Stimulated activated effector memory CD8-positive, alpha-beta T cell treated with anti-CD3 and anti-CD28 coated beads, Interleukin-12 subunit alpha, Interleukin-12 subunit beta, amount 100 ng/mL, for 72 hours (primary cell): ENCODE results near the gene ARL10.

ENCODE experiments used
- ATAC-seq: fragments of 150-1000 bp; cut with Tn5 transposase; 2 replicates; pipeline ENCODE4 v1.10.0; 2021
- DNase-seq, 2 donors: peaks; one replicate each; pipeline ENCODE4 v3.0.0; 2021 to 2022; ENCODE audit warnings: low spot score in 2 of 2
- H3K27ac Mint-ChIP-seq: one replicate; pipeline ENCODE4 v1.8.0; 2022; ENCODE audit warnings: mild to moderate bottlenecking, mixed read lengths
- H3K36me3 Mint-ChIP-seq: one replicate; pipeline ENCODE4 v1.8.0; 2022; ENCODE audit warnings: mild to moderate bottlenecking, mixed read lengths
- H3K4me1 Mint-ChIP-seq: one replicate; pipeline ENCODE4 v1.8.0; 2022; ENCODE audit warnings: mixed read lengths
- H3K4me3 Mint-ChIP-seq: one replicate; pipeline ENCODE4 v1.8.0; 2022; ENCODE audit warnings: mild to moderate bottlenecking, mixed read lengths
- H3K9me3 Mint-ChIP-seq: one replicate; pipeline ENCODE4 v1.8.0; 2022; ENCODE audit warnings: mixed read lengths

Gene ARL10, protein sequence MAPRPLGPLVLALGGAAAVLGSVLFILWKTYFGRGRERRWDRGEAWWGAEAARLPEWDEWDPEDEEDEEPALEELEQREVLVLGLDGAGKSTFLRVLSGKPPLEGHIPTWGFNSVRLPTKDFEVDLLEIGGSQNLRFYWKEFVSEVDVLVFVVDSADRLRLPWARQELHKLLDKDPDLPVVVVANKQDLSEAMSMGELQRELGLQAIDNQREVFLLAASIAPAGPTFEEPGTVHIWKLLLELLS

DNA sequence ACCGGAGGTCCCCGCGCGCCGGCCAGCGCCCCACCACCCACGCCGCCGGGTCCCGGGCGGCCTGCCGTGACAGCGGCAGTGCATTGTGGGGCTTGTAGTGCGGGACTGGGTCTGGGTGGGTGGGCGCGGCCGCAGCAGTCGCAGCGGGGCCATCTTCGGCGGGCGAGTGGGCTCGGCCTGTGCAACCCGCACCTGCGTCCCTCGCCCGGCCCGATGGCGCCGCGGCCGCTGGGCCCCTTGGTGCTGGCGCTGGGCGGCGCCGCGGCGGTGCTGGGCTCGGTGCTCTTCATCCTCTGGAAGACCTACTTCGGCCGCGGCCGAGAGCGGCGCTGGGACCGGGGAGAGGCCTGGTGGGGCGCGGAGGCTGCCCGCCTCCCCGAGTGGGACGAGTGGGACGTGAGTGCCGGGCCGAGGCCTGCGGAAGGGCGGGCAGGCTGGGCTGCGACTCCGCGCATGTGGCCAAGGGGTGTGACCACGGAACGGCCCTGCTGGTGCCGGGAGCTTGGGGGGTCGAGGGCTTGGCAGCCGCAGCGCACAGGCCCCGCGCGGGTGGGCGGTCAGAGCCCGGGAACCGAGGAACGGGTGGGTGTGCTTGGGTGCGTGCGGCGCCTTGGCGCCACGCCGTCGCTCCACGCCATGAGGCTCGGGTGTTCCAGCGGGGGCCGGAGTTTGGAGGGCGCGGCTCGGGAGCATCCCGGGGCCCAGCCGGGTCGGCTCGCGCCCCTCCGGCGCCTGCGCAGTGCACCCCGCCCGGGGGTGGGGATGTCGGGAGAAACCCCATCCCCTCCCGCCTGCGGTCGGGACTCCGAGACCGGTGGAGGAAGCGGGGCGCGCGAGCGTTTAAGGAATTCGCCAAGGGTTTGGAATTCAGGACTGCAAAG, at the start of gene ARL10:
Gene ARL10 (plus strand): TSS at position 137 of the 881 bp plus-strand sequence. CDS start 77 bp downstream, at position 214.
- peak within 1 kb of the TSS; percentile 71 for H3K4me3 Mint-ChIP-seq
- H3K27ac Mint-ChIP-seq, result peak within 1 kb of the TSS; percentile 58
- DNase-seq (peak; percentile 53 to 75), ATAC-seq (peak; percentile 57)
- peaks cover 35% of the 10 kb centered on the region for H3K4me1 Mint-ChIP-seq
- peaks cover 41% of the 10 kb centered on the region for H3K36me3 Mint-ChIP-seq
- no peaks in the 10 kb centered on the region for H3K9me3 Mint-ChIP-seq

DNA sequence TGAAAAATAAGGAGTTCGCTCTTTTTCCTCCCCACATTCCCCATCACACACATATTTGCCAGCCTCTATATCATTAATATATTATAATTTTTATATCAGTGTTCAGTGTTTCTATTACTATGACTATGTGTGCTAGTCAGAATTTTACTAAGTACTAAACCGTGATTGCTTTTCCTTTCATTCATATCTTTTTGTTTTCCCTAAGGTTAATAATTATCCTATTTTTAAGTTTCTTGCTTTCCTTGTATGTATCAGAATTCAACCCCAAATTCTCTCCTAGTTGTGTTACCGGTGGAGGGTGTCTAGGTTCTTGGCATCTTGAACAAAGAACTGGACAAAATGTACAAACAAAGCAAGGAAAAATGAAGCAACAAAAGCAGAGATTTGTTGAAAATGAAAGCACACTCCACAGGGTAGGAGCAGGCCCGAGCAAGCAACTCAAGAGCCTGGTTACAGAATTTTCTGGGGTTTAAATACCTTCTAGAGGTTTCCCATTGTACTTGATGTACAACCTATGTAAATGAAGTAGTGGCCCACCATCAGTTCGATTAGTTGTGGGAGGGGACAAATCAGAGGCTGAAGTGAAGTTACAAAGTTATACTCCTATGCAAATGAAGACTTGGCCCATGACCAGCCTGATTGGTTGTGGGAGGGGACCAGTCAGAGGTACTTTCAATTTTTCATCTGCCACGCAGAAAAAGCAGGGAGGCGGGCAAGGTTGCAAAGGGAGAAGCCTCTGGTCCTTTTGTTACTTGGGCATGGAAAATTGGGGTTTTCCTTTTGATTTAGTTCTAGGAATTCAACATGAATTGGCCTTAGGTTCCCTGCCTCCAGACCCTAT, 47.5 kb upstream of the ARL10 start:
- Mint-ChIP-seq H3K9me3 (no peaks in the 10 kb centered on the region), H3K4me3 (no peak overlapping the region), H3K27ac (no peak overlapping the region), H3K4me1 (no peaks in the 10 kb centered on the region), H3K36me3 (peaks cover 30% of the 10 kb centered on the region)
- ATAC-seq (no peak), DNase-seq (no peak)

- H3K4me1 Mint-ChIP-seq, result no peaks in the 10 kb centered on the region
- DNase-seq, result no peak
- H3K27ac Mint-ChIP-seq, result no peak overlapping the region
- H3K36me3 Mint-ChIP-seq, result peaks cover 40% of the 10 kb centered on the region
- no peaks in the 10 kb centered on the region for H3K9me3 Mint-ChIP-seq
- no peak overlapping the region for H3K4me3 Mint-ChIP-seq
- ATAC-seq, result no peak
These were observed 45.3 kb upstream of the ARL10 start for GRCh38 chr5:176319827-176320554.

DNA sequence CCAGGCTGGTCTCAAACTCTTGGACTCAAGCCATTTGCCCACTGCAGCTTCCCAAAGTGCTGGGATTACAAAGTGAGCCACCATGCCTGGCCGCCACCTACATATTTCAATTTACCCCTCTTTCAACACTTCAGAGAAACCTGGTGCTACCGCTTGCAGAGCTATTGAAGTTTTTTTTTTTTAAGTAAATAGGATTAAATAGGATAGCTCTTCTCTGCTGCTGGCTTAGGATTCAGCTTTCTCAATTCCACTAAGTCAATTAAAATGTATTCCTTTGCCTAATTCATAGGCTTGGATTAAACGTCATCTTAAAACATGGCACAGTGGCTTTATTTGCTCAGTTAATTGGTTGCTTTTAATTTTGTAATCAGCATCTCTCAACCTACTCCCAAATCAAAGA, 44.7 kb upstream of the ARL10 start:
- Mint-ChIP-seq H3K9me3 (no peaks in the 10 kb centered on the region), H3K27ac (no peak overlapping the region), H3K36me3 (peaks cover 44% of the 10 kb centered on the region), H3K4me3 (no peak overlapping the region), H3K4me1 (no peaks in the 10 kb centered on the region)
- no peak for DNase-seq
- no peak for ATAC-seq

DNA sequence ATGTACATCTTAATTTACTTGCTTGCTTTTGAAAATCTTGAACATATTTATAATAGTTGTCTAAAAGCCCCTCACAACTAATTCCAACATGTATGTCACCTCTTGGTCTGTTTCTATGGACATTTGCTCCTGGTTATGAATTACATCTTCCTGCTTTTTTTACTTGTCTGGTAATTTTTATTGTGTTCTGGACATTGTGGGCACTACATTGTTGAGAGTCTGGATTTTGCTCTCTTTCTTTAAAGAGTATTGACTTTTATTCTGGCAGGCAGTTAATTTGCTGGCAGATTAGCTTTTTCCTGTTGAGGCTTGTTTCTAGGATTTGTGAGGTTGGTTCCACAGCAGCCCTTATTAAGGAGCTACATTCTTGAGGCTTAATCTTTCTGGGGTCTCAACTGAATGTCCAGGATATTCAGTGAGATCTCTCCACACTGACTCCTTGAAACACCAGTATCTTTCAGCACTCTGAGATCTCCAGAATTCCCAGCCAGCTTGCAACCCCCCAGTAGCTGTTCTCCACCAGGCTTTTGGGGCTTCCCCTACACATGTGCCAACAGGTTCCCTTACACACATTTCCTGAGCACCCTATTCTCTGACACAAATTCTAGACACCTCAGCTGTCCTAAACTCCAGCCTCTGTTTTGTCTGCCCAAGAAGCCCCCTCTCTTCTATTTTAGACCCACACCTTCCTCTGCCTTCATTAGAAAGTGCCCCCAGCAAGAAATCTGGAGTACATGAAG, 31.1 kb upstream of the ARL10 start:
- Mint-ChIP-seq H3K4me1 (no peaks in the 10 kb centered on the region), H3K4me3 (no peak overlapping the region), H3K36me3 (peaks cover 12% of the 10 kb centered on the region), H3K27ac (no peak overlapping the region), H3K9me3 (peaks cover 6% of the 10 kb centered on the region)
- DNase-seq (no peak), ATAC-seq (no peak)

DNA sequence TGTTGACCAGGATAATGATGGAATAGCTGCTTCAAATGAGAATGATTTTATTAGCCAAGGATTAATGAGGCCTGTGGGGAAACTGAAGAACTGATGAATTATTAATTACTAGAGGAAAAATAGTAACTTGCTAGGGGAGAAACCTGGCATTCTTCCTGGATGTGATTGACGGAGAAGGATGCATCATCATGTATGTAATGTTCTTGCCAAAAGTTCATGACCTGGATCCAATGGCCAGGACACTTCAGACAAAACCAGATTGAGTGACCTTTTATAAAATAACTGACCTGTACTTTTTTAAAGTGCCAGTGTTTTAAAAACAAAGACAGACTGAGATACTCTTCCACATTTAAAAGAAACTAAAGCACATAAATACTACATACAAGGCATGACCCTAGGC, 27.4 kb upstream of the ARL10 start:
- H3K27ac Mint-ChIP-seq, result no peak overlapping the region
- no peak overlapping the region for H3K4me3 Mint-ChIP-seq
- peaks cover 11% of the 10 kb centered on the region for H3K36me3 Mint-ChIP-seq
- H3K9me3 Mint-ChIP-seq, result peaks cover 6% of the 10 kb centered on the region
- H3K4me1 Mint-ChIP-seq, result no peaks in the 10 kb centered on the region
- ATAC-seq, result no peak
- DNase-seq, result no peak

- Mint-ChIP-seq H3K9me3 (no peaks in the 10 kb centered on the region), H3K27ac (peak overlapping the region; percentile 3), H3K36me3 (peaks cover 12% of the 10 kb centered on the region), H3K4me3 (no peak overlapping the region), H3K4me1 (no peaks in the 10 kb centered on the region)
- ATAC-seq (no peak), DNase-seq (no peak)
These were observed 26.0 kb upstream of the ARL10 start for GRCh38 chr5:176339304-176339703.

DNA sequence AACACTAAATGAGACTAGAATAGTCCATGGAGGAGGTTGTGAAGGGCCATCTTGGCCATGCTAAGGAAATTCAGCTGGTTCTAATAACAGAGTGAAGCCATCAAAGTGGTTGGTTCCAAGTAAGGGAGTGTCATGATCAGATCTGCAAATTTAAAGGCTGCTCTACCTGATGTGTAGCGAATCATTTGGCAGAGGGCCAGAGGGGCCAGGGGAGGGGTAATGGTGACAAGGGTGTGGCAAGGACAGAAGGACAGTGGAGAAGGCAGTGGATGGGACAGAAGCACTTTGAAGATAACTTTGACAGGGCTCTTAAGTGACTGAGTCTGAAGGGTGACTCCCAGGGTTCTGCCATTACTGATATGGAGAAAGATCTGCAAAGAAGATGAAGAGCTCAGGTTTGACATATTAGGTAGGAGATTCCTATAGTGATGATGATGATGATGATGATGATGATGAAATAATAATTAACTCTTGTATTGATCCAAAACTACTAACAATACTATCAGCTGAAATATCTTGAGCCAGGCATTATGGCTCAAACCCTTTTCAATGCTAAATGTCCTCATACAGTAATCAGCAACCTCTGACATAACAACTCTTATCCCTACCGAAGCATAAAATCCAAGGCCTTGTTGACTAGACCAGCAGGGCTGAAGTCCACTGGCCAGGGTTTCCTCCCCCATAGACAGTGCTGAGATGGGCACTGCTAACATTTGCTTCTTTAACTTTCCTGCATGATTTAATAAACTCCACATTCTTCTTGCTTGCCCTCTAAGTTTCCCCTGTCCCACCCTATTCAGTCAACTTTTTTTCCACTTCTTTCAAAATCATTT, 23.7 kb upstream of the ARL10 start:
- H3K9me3 Mint-ChIP-seq, result no peaks in the 10 kb centered on the region
- H3K36me3 Mint-ChIP-seq, result peaks cover 35% of the 10 kb centered on the region
- peak overlapping the region; percentile 36 for H3K27ac Mint-ChIP-seq
- no peak for ATAC-seq
- DNase-seq, result no peak
- no peaks in the 10 kb centered on the region for H3K4me1 Mint-ChIP-seq
- H3K4me3 Mint-ChIP-seq, result no peak overlapping the region

DNA sequence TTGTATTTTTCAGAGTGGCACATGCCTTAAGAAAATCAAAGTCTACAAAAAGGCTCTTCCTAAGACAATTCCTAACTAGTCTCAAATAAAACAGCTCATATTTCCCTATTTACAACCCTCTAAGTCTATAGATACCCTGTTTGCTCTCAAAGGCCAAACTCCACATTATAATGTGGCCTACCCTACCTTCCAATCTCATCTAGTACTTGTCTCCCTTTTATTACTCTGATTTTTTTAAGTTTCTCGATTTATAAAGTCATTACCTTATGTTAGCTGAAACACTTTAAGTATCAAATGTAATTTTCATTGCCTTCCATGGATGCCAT, 23.2 kb upstream of the ARL10 start:
- peak overlapping the region; percentile 36 for H3K27ac Mint-ChIP-seq
- DNase-seq (no peak), ATAC-seq (no peak)
- H3K9me3 Mint-ChIP-seq, result no peaks in the 10 kb centered on the region
- H3K36me3 Mint-ChIP-seq, result peaks cover 40% of the 10 kb centered on the region
- no peaks in the 10 kb centered on the region for H3K4me1 Mint-ChIP-seq
- no peak overlapping the region for H3K4me3 Mint-ChIP-seq

- no peak for DNase-seq
- Mint-ChIP-seq H3K4me1 (no peaks in the 10 kb centered on the region), H3K9me3 (no peaks in the 10 kb centered on the region), H3K27ac (peak overlapping the region; percentile 36), H3K4me3 (no peak overlapping the region), H3K36me3 (peaks cover 41% of the 10 kb centered on the region)
- ATAC-seq, result no peak
These were observed 22.4 kb upstream of the ARL10 start for GRCh38 chr5:176342766-176343458.

DNA sequence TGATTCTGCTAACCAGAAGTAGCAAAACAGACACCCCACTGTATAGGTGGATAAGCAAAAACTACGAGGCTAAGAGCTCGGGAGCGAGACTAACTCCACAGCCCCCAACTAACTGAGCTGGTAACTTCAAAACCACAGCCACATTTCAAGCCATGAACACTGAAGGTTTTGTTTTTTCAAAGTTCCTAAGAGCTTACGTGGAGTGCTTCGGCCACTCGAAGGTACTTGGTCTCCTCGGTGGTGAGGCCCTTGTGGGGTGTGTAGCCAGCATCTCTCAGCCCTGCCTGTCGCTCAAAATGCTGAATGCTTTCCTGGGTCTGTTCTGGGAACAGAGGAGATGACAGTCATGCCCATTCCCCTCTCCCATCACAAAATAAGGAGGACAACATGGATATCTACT, 14.9 kb upstream of the ARL10 start:
- Mint-ChIP-seq H3K4me1 (peaks cover 29% of the 10 kb centered on the region), H3K36me3 (peaks cover 100% of the 10 kb centered on the region), H3K27ac (peak overlapping the region; percentile 80), H3K9me3 (no peaks in the 10 kb centered on the region), H3K4me3 (no peak overlapping the region)
- ATAC-seq, result no peak
- no peak for DNase-seq

DNA sequence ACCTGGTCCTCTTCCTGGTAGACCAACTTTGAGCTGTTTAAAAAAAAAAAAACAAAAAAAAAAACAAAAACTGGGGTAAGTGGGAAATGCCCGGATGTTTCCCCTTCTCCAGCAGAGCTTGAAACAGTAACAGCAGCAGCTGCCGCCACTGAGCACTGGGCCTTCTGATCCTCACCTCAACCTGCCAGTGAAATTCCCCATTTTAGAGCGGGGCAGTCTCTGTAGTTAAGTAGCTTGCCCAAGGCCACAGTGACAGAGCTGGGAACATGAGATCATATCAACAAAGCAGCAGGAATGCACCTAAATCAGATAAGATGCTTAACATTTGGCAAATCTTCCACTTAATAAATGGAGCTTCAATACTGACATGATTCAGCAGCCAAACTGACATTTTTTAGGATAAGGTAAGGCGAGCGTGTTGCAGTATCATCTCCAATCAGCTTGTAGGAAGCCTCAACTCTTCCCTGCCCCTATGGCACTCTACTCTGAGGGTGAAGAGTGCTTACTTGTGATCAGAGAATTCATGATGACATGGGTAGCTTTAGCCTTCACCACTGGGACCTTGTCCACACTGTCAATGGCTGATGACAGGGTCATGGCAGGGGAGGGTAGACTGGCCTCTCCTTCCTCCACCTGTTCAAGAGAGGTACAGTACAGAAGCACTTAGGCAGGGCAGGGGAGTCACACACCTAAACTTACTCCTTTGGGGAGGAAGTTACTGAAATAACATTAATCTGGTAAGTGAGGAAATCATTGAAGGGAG, 13.0 kb upstream of the ARL10 start:
- H3K4me3 Mint-ChIP-seq, result no peak overlapping the region
- peak overlapping the region; percentile 80 for H3K27ac Mint-ChIP-seq
- no peaks in the 10 kb centered on the region for H3K9me3 Mint-ChIP-seq
- peaks cover 100% of the 10 kb centered on the region for H3K36me3 Mint-ChIP-seq
- H3K4me1 Mint-ChIP-seq, result peaks cover 32% of the 10 kb centered on the region
- DNase-seq (no peak), ATAC-seq (no peak)

- H3K9me3 Mint-ChIP-seq, result no peaks in the 10 kb centered on the region
- ATAC-seq (no peak), DNase-seq (no peak)
- peaks cover 39% of the 10 kb centered on the region for H3K4me1 Mint-ChIP-seq
- peaks cover 100% of the 10 kb centered on the region for H3K36me3 Mint-ChIP-seq
- H3K4me3 Mint-ChIP-seq, result no peak overlapping the region
- H3K27ac Mint-ChIP-seq, result peak overlapping the region; percentile 80
These were observed 11.8 kb upstream of the ARL10 start for GRCh38 chr5:176353533-176353932.
